AG04449 (cell line): ENCODE measurements around the gene KLK10.

ENCODE experiments used
- CTCF ChIA-PET: fragments of 350-600 bp; formaldehyde crosslinking; extraction: SDS; loops from one replicate; lab custom pipeline; 2021; ENCODE audit warnings: antibody characterized with exemption; lab: Yijun Ruan, JAX
- POLR2A ChIA-PET: fragments of 400-600, 350-600 bp; formaldehyde crosslinking; extraction: SDS; loops from one replicate; lab custom pipeline; 2020; ENCODE audit warnings: antibody characterized with exemption, inconsistent platforms; lab: Yijun Ruan, JAX
- DNase-seq: peaks from one replicate; pipeline ENCODE4 v3.0.0-alpha.2; 2010; ENCODE audit warnings: low read depth, low spot score
- H3K4me3 ChIP-seq: 2 replicates; pipeline ENCODE4 v1.5.1; 2011; ENCODE audit warnings: low read depth, mild to moderate bottlenecking, control low read depth, low read length
- CTCF ChIP-seq: IDR thresholded peaks from one replicate; pipeline ENCODE4 v1.5.1; 2011; ENCODE audit warnings: mild to moderate bottlenecking, moderate library complexity, low read length, control low read depth, inconsistent platforms; ENCODE audit not compliant: insufficient read depth; ENCODE audit errors: missing control alignments

Gene KLK10

GRCh38 chr19:51019544-51019925 lies at the start of gene KLK10:
TSS of gene KLK10 (minus strand) at chr19:51019709. CDS start at chr19:51019130, 579 bp downstream.
- ChIA-PET POLR2A (no interaction called here), CTCF (interaction anchor here (6.4 kb wide), 1 partner anchor 76 kb away, joined by 61 read pairs; no protein-coding TSS in a partner anchor)
- no peak within 1 kb of the TSS for H3K4me3 ChIP-seq
- TF ChIP-seq CTCF: no peak
- DNase-seq: no peak

- H3K4me3 ChIP-seq: no peak overlapping the region
- DNase-seq: no peak
- no peak for TF ChIP-seq CTCF
- POLR2A ChIA-PET: no interaction called here
- CTCF ChIA-PET: no interaction called here
Measured at GRCh38 chr19:51066393-51067186, 47.1 kb upstream of the KLK10 start.

- CTCF ChIA-PET: no interaction called here
- TF ChIP-seq CTCF: no peak
- DNase-seq: no peak
- POLR2A ChIA-PET: no interaction called here
- no peak overlapping the region for H3K4me3 ChIP-seq
Measured at GRCh38 chr19:51065221-51065960, 45.9 kb upstream of the KLK10 start.

GRCh38 chr19:51064534-51065220 lies 45.2 kb upstream of the KLK10 start, which contains the start of gene KLK13:
TSS of gene KLK13 (minus strand) at chr19:51065092. CDS start at chr19:51065067, 25 bp downstream.
- H3K4me3 ChIP-seq: no peak within 1 kb of the TSS
- ChIA-PET CTCF (no interaction called here), POLR2A (no interaction called here)
- no peak for TF ChIP-seq CTCF
- no peak for DNase-seq

GRCh38 chr19:51063664-51064063 lies 44.2 kb upstream of the KLK10 start:
- ChIA-PET CTCF (no interaction called here), POLR2A (no interaction called here)
- no peak for DNase-seq
- no peak for TF ChIP-seq CTCF
- no peak overlapping the region for H3K4me3 ChIP-seq
